Prostate gland (tissue), 2 donors: ENCODE measurements around the gene TBC1D7. TPM values are rescaled to one million over a fixed set of nuclear protein-coding genes. Genes with fewer than 3 reads are reported as not detected.

Experiments
- DNase-seq: peaks from one replicate; pipeline ENCODE4 v3.0.0-alpha.2; 2019; ENCODE audit warnings: low spot score
- H3K27ac ChIP-seq, 2 donors: fragments of 200-600 bp; sonication (generic); 2 replicates each; pipeline ENCODE4 v1.5.1; 2017 to 2019
- H3K27me3 ChIP-seq: fragments of 200-600 bp; sonication (generic); replicated peaks from 2 replicates; pipeline ENCODE4 v1.5.1; 2019; ENCODE audit not compliant: insufficient read depth
- H3K36me3 ChIP-seq, 2 donors: fragments of 200-600 bp; sonication (generic); 1 replicate in 1 of 2; 2 replicates in 1 of 2; pipeline versions ENCODE4 v1.5.1 to v1.8.1; 2017 to 2019
- H3K4me1 ChIP-seq: fragments of 200-600 bp; sonication (generic); replicated peaks from 2 replicates; pipeline ENCODE4 v1.5.1; 2019
- H3K4me3 ChIP-seq, 2 donors: fragments of 200-600 bp; sonication (generic); 2 replicates each; pipeline ENCODE4 v1.5.1; 2017 to 2019
- H3K9me3 ChIP-seq: fragments of 200-600 bp; sonication (generic); 2 replicates; pipeline ENCODE4 v1.5.1; 2017
- CTCF ChIP-seq, 4 experiments: fragments of 200-600 bp in 2 of 4; fragments of 450-650 bp in 2 of 4; sonication (generic) in 2 of 4; IDR thresholded peaks; 1 replicate in 3 of 4; 2 replicates in 1 of 4; pipeline ENCODE4 v1.5.1; 2016 to 2019; ENCODE audit warnings: antibody characterized with exemption in 4 of 4, mild to moderate bottlenecking in 2 of 4, moderate library complexity in 2 of 4
- POLR2A ChIP-seq: fragments of 450-650 bp; IDR thresholded peaks from one replicate; pipeline ENCODE4 v1.6.1; 2016; ENCODE audit warnings: antibody characterized with exemption, mild to moderate bottlenecking
- POLR2AphosphoS5 ChIP-seq: sonication (generic); formaldehyde crosslinking; IDR thresholded peaks from one replicate; pipeline ENCODE4 v1.6.1; 2017; ENCODE audit warnings: antibody characterized with exemption
- WGBS: methylation state at CpG from one replicate; pipeline ENCODE4 v1.1.5; 2018; 5-methylcytosine and 5-hydroxymethylcytosine counted together
- intact Hi-C: fragments of 100-400 bp; cut with DNase I; formaldehyde crosslinking; loops from one replicate; pipeline ENCODE4 v1.14.2; 2022
- total RNA-seq, 2 donors: library from RNA; depleted of rRNA; stranded (reverse); fragments of >200 nt; gene quantifications; one replicate each; pipeline ENCODE4 v1.1.0, GENCODE V29; 2016

The TBC1D7 gene
- 10 to 100 TPM; 11.6 to 27.9 TPM for total RNA-seq

GRCh38 chr6:13328076-13328874 is at the start of gene TBC1D7:
TSS of gene TBC1D7 (minus strand) at chr6:13328537. CDS start at chr6:13326898, 1,639 bp downstream.
- peak; percentile 86 for TF ChIP-seq POLR2AphosphoS5
- peak in 2 of 4 experiments; percentile 28 for TF ChIP-seq CTCF (IDR thresholded peaks at IDR 0.05)
- peak; percentile 88 for TF ChIP-seq POLR2A
- Histone ChIP-seq H3K27ac (peak within 1 kb of the TSS; percentile 89 to 90), H3K4me1 (no peaks in the 10 kb centered on the region), H3K36me3 (no peaks in the 10 kb centered on the region), H3K27me3 (no peaks in the 10 kb centered on the region), H3K9me3 (no peaks in the 10 kb centered on the region), H3K4me3 (peak within 1 kb of the TSS; percentile 74)
- peak; percentile 89 for DNase-seq
- under 1% methylated on average over 63 of the region's 63 CpGs for WGBS
- intact Hi-C loops, result loop anchor here (2.0 to 5.0 kb wide), 2 partner anchors 136 to 417 kb away; no protein-coding TSS in a partner anchor

GRCh38 chr6:13377054-13377758 is 48.9 kb upstream of the TBC1D7 start:
- no peak for TF ChIP-seq CTCF (IDR thresholded peaks at IDR 0.05)
- no peak for TF ChIP-seq POLR2A
- TF ChIP-seq POLR2AphosphoS5, result no peak
- intact Hi-C loops, result no loop called here
- WGBS, result 98% methylated on average over 2 of the region's 2 CpGs
- Histone ChIP-seq H3K9me3 (no peaks in the 10 kb centered on the region), H3K4me1 (no peaks in the 10 kb centered on the region), H3K36me3 (no peaks in the 10 kb centered on the region), H3K27ac (no peak overlapping the region), H3K27me3 (no peaks in the 10 kb centered on the region), H3K4me3 (no peak overlapping the region)
- no peak for DNase-seq

GRCh38 chr6:13375360-13375878 is 47.1 kb upstream of the TBC1D7 start:
- no peaks in the 10 kb centered on the region for H3K9me3 ChIP-seq
- no peaks in the 10 kb centered on the region for H3K4me1 ChIP-seq
- TF ChIP-seq POLR2A, result no peak
- no peak for TF ChIP-seq CTCF (IDR thresholded peaks at IDR 0.05)
- TF ChIP-seq POLR2AphosphoS5, result no peak
- intact Hi-C loops, result no loop called here
- H3K4me3 ChIP-seq, result no peak overlapping the region
- 96% methylated on average over 9 of the region's 9 CpGs for WGBS
- H3K36me3 ChIP-seq, result no peaks in the 10 kb centered on the region
- H3K27me3 ChIP-seq, result no peaks in the 10 kb centered on the region
- DNase-seq, result no peak
- no peak overlapping the region for H3K27ac ChIP-seq

- intact Hi-C loops, result no loop called here
- Histone ChIP-seq H3K4me1 (no peaks in the 10 kb centered on the region), H3K27ac (no peak overlapping the region), H3K36me3 (no peaks in the 10 kb centered on the region), H3K4me3 (no peak overlapping the region), H3K9me3 (no peaks in the 10 kb centered on the region), H3K27me3 (no peaks in the 10 kb centered on the region)
- 95% methylated on average over 1 of the region's 1 CpG for WGBS
- no peak for DNase-seq
- TF ChIP-seq CTCF (IDR thresholded peaks at IDR 0.05) (no peak), POLR2A (no peak), POLR2AphosphoS5 (no peak)
Measured at GRCh38 chr6:13373919-13374318, 45.6 kb upstream of the TBC1D7 start.
